Osteoblast (primary cell): Measurements from ENCODE around the gene ZEB1. TPM values are rescaled to one million over a fixed set of nuclear protein-coding genes. Genes with fewer than 3 reads are reported as not detected.

Source experiments
- DNase-seq: peaks from one replicate; pipeline ENCODE4 v3.0.0; 2011; ENCODE audit warnings: low spot score, mixed read lengths; ENCODE audit not compliant: insufficient read length; ENCODE audit errors: missing footprints
- H2AFZ ChIP-seq: 2 replicates; pipeline ENCODE4 v1.6.0; 2011; ENCODE audit warnings: mild to moderate bottlenecking, low read length
- H3K27ac ChIP-seq: 2 replicates; pipeline ENCODE4 v1.5.1; 2011; ENCODE audit warnings: mild to moderate bottlenecking, low read depth, low read length, moderate library complexity
- H3K27me3 ChIP-seq: 2 replicates; pipeline ENCODE4 v1.6.0; 2012; ENCODE audit warnings: mild to moderate bottlenecking, control low read depth, inconsistent platforms, low read length, moderate library complexity; ENCODE audit not compliant: insufficient read depth
- H3K36me3 ChIP-seq: 2 replicates; pipeline ENCODE4 v1.5.1; 2011; ENCODE audit warnings: mild to moderate bottlenecking, low read length, control low read depth, moderate library complexity; ENCODE audit not compliant: insufficient read depth
- H3K4me1 ChIP-seq: 2 replicates; pipeline ENCODE4 v1.5.1; 2011; ENCODE audit warnings: mild to moderate bottlenecking, low read length, control low read depth, moderate library complexity; ENCODE audit not compliant: insufficient read depth
- H3K4me2 ChIP-seq: 2 replicates; pipeline ENCODE4 v1.6.0; 2011; ENCODE audit warnings: mild to moderate bottlenecking, low read length; ENCODE audit not compliant: insufficient read depth
- H3K4me3 ChIP-seq: fragments of 200-600 bp; sonication (generic); 3 replicates; pipeline ENCODE4 v1.5.1; 2012; ENCODE audit warnings: mild to moderate bottlenecking, low read length, inconsistent platforms; ENCODE audit not compliant: insufficient read depth
- H3K79me2 ChIP-seq: 2 replicates; pipeline ENCODE4 v1.6.0; 2012; ENCODE audit warnings: mild to moderate bottlenecking, low read length, control low read depth, inconsistent platforms; ENCODE audit not compliant: insufficient read depth
- H3K9me3 ChIP-seq: 2 replicates; pipeline ENCODE4 v1.5.1; 2011; ENCODE audit warnings: low read depth, low read length, control low read depth
- H4K20me1 ChIP-seq: 2 replicates; pipeline ENCODE4 v1.6.0; 2012; ENCODE audit warnings: mild to moderate bottlenecking, low read length, control low read depth; ENCODE audit not compliant: insufficient read depth
- CTCF ChIP-seq: IDR thresholded peaks from 2 replicates; pipeline ENCODE4 v1.5.1; 2011; ENCODE audit warnings: mild to moderate bottlenecking, low read depth, low read length, moderate library complexity; ENCODE audit errors: extremely low read depth
- total RNA-seq: library from RNA; depleted of rRNA; stranded (reverse); fragments of >200 nt; gene quantifications from 2 replicates; pipeline ENCODE4 v1.2.3, GENCODE V29; 2012

The ZEB1 gene
- total RNA-seq, 1 donor = 56.1 TPM

- Histone ChIP-seq H3K79me2 (peaks cover 74% of the 10 kb centered on the region), H3K4me3 (peak overlapping the region; percentile 92), H4K20me1 (peaks cover 12% of the 10 kb centered on the region), H2AFZ (peak overlapping the region; percentile 73), H3K36me3 (no peaks in the 10 kb centered on the region), H3K27ac (peak overlapping the region; percentile 64), H3K4me2 (peak overlapping the region; percentile 85), H3K4me1 (peaks cover 20% of the 10 kb centered on the region), H3K9me3 (no peaks in the 10 kb centered on the region), H3K27me3 (no peaks in the 10 kb centered on the region)
- DNase-seq = peak; percentile 85
- no peak for TF ChIP-seq CTCF
These were observed 1.7 kb downstream of the ZEB1 start for GRCh38 chr10:31320550-31321211.

GRCh38 chr10:31321396-31321941 is 2.5 kb downstream of the ZEB1 start:
- H3K4me2 ChIP-seq = peak overlapping the region; percentile 85
- H3K4me1 ChIP-seq = peaks cover 16% of the 10 kb centered on the region
- H3K79me2 ChIP-seq = peaks cover 81% of the 10 kb centered on the region
- H3K4me3 ChIP-seq = peak overlapping the region; percentile 92
- peak overlapping the region; percentile 64 for H3K27ac ChIP-seq
- no peaks in the 10 kb centered on the region for H3K27me3 ChIP-seq
- H2AFZ ChIP-seq = peak overlapping the region; percentile 26
- DNase-seq = no peak
- H3K9me3 ChIP-seq = no peaks in the 10 kb centered on the region
- no peaks in the 10 kb centered on the region for H3K36me3 ChIP-seq
- no peak for TF ChIP-seq CTCF
- peaks cover 12% of the 10 kb centered on the region for H4K20me1 ChIP-seq

- Histone ChIP-seq H3K27ac (no peak overlapping the region), H3K4me3 (no peak overlapping the region), H3K4me1 (peaks cover 12% of the 10 kb centered on the region), H3K36me3 (no peaks in the 10 kb centered on the region), H2AFZ (no peak overlapping the region), H3K79me2 (peaks cover 89% of the 10 kb centered on the region), H3K9me3 (no peaks in the 10 kb centered on the region), H3K27me3 (no peaks in the 10 kb centered on the region), H3K4me2 (peak overlapping the region; percentile 85), H4K20me1 (peaks cover 15% of the 10 kb centered on the region)
- TF ChIP-seq CTCF = peak; percentile 40
- no peak for DNase-seq
These were observed 3.6 kb downstream of the ZEB1 start for GRCh38 chr10:31322647-31323046.

GRCh38 chr10:31340343-31340742 is 21.3 kb downstream of the ZEB1 start:
- Histone ChIP-seq H3K79me2 (peaks cover 94% of the 10 kb centered on the region), H3K4me3 (no peak overlapping the region), H3K9me3 (no peaks in the 10 kb centered on the region), H3K27ac (no peak overlapping the region), H3K4me2 (no peak overlapping the region), H3K36me3 (peaks cover 5% of the 10 kb centered on the region), H3K27me3 (no peaks in the 10 kb centered on the region), H3K4me1 (peaks cover 4% of the 10 kb centered on the region), H4K20me1 (peaks cover 21% of the 10 kb centered on the region), H2AFZ (no peak overlapping the region)
- no peak for DNase-seq
- TF ChIP-seq CTCF = no peak
